Stimulated activated CD4-positive, alpha-beta T cell treated with anti-CD3 and anti-CD28 coated beads, Interleukin-4, amount 100 ng/mL, for 48 hours (primary cell): ENCODE measurements around the gene IL1F10.
A peak's percentile ranks its signal among the peaks of the same experiment; 100 is the strongest.
"Not testable (repeated sequence)": the region's sequence is repeated elsewhere in the genome, so short reads cannot be mapped to it uniquely, and the experiment has no call there.

Experiments
- DNase-seq, 2 donors: peaks; one replicate each; pipeline ENCODE4 v3.0.0-alpha.2; 2020; ENCODE audit warnings: low read depth in 2 of 2

The IL1F10 gene

GRCh38 chr2:113080134-113080533 is 12.4 kb downstream of the IL1F10 start:
- DNase-seq, result peak; percentile 25 to 58

GRCh38 chr2:113081488-113082210 is 13.9 kb downstream of the IL1F10 start:
- DNase-seq, result no peak

- DNase-seq, result peak in 1 of 2 donors; percentile 8
These were observed 15.5 kb downstream of the IL1F10 start for GRCh38 chr2:113083296-113083695.

- DNase-seq, result no peak
These were observed 16.7 kb downstream of the IL1F10 start for GRCh38 chr2:113084249-113085000.

GRCh38 chr2:113085542-113085941 is 17.8 kb downstream of the IL1F10 start:
- DNase-seq, result no peak

- no peak for DNase-seq
These were observed 20.6 kb downstream of the IL1F10 start for GRCh38 chr2:113088213-113088992.

- no peak for DNase-seq
These were observed 22.1 kb downstream of the IL1F10 start for GRCh38 chr2:113089916-113090315.

- DNase-seq, result no peak
These were observed 23.6 kb downstream of the IL1F10 start for GRCh38 chr2:113091231-113091896.

- DNase-seq, result no peak
These were observed 25.3 kb downstream of the IL1F10 start for GRCh38 chr2:113092864-113093612.

GRCh38 chr2:113093613-113093977 is 25.8 kb downstream of the IL1F10 start:
- no peak for DNase-seq

GRCh38 chr2:113096306-113096705 is 28.5 kb downstream of the IL1F10 start:
- DNase-seq, result not testable (repeated sequence)

- DNase-seq, result not testable (repeated sequence)
These were observed 29.3 kb downstream of the IL1F10 start for GRCh38 chr2:113096842-113097618.

GRCh38 chr2:113098041-113098440 is 30.3 kb downstream of the IL1F10 start:
- DNase-seq, result no peak

- no peak for DNase-seq
These were observed 30.8 kb downstream of the IL1F10 start for GRCh38 chr2:113098532-113098931.

- DNase-seq, result no peak
These were observed 34.4 kb downstream of the IL1F10 start for GRCh38 chr2:113102133-113102532.

GRCh38 chr2:113103277-113103676 is 35.5 kb downstream of the IL1F10 start:
- DNase-seq, result no peak

- DNase-seq, result peak in 1 of 2 donors; percentile 32
These were observed 36.4 kb downstream of the IL1F10 start for GRCh38 chr2:113104054-113104611.

- DNase-seq, result peak; percentile 35 to 59
These were observed 37.4 kb downstream of the IL1F10 start for GRCh38 chr2:113105047-113105785.

- no peak for DNase-seq
These were observed 43.4 kb downstream of the IL1F10 start for GRCh38 chr2:113111121-113111520.
